Measurements from ENCODE around the gene DLG5. TPM values are rescaled to one million over a fixed set of nuclear protein-coding genes. Genes with fewer than 3 reads are reported as not detected.

DLG5 gene
- total and polyA plus RNA-seq, 9 of the 15 experiments (the other 6 are each of a cell fraction or from before 2014, with no cell fraction given): 1.4 to 26.8 (median 11.2) TPM

- H3K4me1 ChIP-seq (replicated peaks in 1 of 2; ENCODE audit: control insufficient read depth in 2 of 2, insufficient read depth in 2 of 2, low read length in 2 of 2): 0 out of 5 replicates have a peak, but pooled peaks cover 0 to 3% of the 10 kb centered on the region in 2 experiments
- peaks cover 79% of the 10 kb centered on the region for H3K36me3 ChIP-seq (ENCODE audit: control insufficient read depth, insufficient read depth, low read length)
- intact Hi-C loops (cut with micrococcal nuclease): no loop called here
- no TSS peak for BruUV-seq (replicated peaks)
- TF ChIP-seq CHAMP1 (IDR thresholded peaks at IDR 0.05) (no peak), SOX6 (IDR thresholded peaks at IDR 0.05) (no peak), PHF20 (IDR thresholded peaks at IDR 0.05; ENCODE audit: partially characterized antibody) (no peak)
- FAIRE-seq (no peak), DNase-seq (ENCODE audit: extremely low read depth in 1 of 4, low spot score in 3 of 4) (no peak), ATAC-seq (no peak)
- ChIA-PET POLR2A (interaction anchor here (0.9 to 1.1 kb wide), 3 partner anchors 12 to 215 kb away, joined by 4 read pairs; no protein-coding TSS in a partner anchor), CTCF (ENCODE audit: low intra/inter-chr PET ratio) (no interaction called here)
- H3K9me1 ChIP-seq (ENCODE audit: control insufficient read depth, insufficient read depth, low read length): peaks cover 2% of the 10 kb centered on the region
- H3K4me3 ChIP-seq: no peak overlapping the region
- H2AFZ ChIP-seq (ENCODE audit: low read depth, low read length): no peak overlapping the region
- 0 out of 2 replicates have a peak, but pooled peaks cover 3% of the 10 kb centered on the region for H4K20me1 ChIP-seq (replicated peaks; ENCODE audit: control insufficient read depth, insufficient read depth, low read length)
- WGBS (ENCODE audit: insufficient coverage, low coverage, missing lambda C conversion rate): 86% methylated on average over 9 of the region's 9 CpGs
- H3K9ac ChIP-seq (ENCODE audit: insufficient read depth in 1 of 2, low read depth in 2 of 2, low read length in 2 of 2): no peak overlapping the region
- H3K79me2 ChIP-seq (ENCODE audit: control insufficient read depth, insufficient read depth, low read length): no peaks in the 10 kb centered on the region
- no peaks in the 10 kb centered on the region for H3K27me3 ChIP-seq (ENCODE audit: control insufficient read depth in 2 of 2, insufficient read depth in 2 of 2, low read length in 2 of 2)
- H3K27ac ChIP-seq (ENCODE audit: extremely low read depth, low read depth, low read length): no peak overlapping the region
- H3K4me2 ChIP-seq (ENCODE audit: insufficient read depth, low read length): no peak overlapping the region
- in situ Hi-C loops (cut with MboI): no loop called here
- H3K9me3 ChIP-seq (replicated peaks; ENCODE audit: control insufficient read depth, insufficient read depth, low read depth, low read length): no peaks in the 10 kb centered on the region
Observed at GRCh38 chr10:77820349-77820748, 106.2 kb downstream of the DLG5 start.
